H54 (cell line): ENCODE measurements around the gene GPC5.
"Not testable (repeated sequence)": the region's sequence is repeated elsewhere in the genome, so short reads cannot be mapped to it uniquely, and the experiment has no call there.

ENCODE experiments used
- DNase-seq: peaks from one replicate; pipeline ENCODE4 v3.0.0; 2011; ENCODE audit warnings: low spot score, mixed read lengths; ENCODE audit not compliant: insufficient read length
- FAIRE-seq: peaks from 3 replicates; lab custom pipeline; 2011; peaks lifted over from hg19 to GRCh38; lab: Jason Lieb, UNC
- POLR2A ChIP-seq: IDR thresholded peaks from 2 replicates; pipeline ENCODE4 v1.6.1; 2011; ENCODE audit warnings: low read depth, mild to moderate bottlenecking, low read length

GPC5 gene

GRCh38 chr13:92494915-92495314 lies 1096.5 kb downstream of the GPC5 start:
- no peak for TF ChIP-seq POLR2A
- no peak for FAIRE-seq
- no peak for DNase-seq

DNA sequence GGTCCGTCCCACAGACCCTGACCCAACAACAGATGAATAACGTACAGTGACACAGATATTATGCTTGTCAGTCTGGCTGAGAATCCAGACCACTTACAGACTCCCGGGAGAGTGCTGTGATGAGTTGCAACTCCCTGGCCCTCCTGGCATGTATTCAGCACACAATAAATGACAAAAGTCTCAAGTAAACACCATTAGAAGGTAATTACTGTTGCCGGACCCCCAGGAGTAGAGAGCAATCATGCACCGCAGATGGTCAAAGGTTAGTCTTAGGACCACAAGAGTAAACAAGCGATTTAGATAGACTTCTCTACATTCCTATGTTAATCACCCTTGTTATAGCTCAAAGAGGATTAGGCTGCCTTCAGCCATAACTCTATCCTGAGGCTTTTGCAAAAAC lies 1101.8 kb downstream of the GPC5 start:
- FAIRE-seq (no peak), DNase-seq (no peak)
- TF ChIP-seq POLR2A, result no peak

DNA sequence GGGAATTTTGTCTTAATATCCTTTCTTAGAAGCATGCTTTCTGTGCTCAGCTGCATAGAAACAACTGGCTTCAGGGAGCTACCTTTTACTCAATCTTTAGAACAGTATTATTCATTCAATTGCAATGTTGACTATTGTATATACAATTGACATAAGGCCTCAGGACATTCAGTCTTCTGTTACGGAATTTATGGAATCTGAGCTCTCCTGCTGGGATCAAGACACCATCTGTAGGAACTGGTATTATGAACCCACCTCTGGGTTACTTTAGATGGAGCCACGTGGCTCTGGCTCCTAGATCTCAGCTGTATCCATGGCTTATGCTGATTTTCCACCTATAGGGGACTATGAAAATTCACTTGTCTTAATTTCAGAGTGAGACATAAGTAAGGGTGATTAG lies 1112.0 kb downstream of the GPC5 start:
- no peak for TF ChIP-seq POLR2A

DNA sequence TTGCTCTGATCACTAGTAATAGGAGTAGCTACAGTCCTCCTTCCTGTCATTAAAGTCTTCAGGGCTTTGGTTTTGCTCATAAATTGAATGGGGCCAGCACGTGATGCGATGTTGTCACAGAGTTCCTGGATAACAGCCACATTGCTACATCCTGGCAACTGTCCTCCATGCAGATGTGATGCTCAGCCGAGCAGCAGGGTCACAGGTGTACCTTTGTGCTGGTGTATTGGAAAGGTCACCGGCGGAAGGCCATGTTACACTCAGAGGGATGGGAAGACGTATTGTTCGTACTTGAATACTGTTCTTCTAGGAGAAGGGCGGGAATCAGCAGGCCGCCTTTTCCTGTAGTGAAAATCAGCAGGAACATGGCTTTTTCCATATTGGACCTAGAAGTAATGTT lies 1114.4 kb downstream of the GPC5 start:
- DNase-seq, result no peak
- FAIRE-seq, result no peak
- TF ChIP-seq POLR2A, result no peak

More for the DNA sequence above, 1112.0 kb downstream of the GPC5 start:
- DNase-seq, result no peak
- FAIRE-seq, result peak; percentile 79

- FAIRE-seq, result no peak
- no peak for DNase-seq
- TF ChIP-seq POLR2A, result no peak
These were observed 1115.3 kb downstream of the GPC5 start for GRCh38 chr13:92513672-92514071.

- FAIRE-seq, result no peak
- no peak for TF ChIP-seq POLR2A
- DNase-seq, result no peak
These were observed 1116.2 kb downstream of the GPC5 start for GRCh38 chr13:92514420-92515125.

DNA sequence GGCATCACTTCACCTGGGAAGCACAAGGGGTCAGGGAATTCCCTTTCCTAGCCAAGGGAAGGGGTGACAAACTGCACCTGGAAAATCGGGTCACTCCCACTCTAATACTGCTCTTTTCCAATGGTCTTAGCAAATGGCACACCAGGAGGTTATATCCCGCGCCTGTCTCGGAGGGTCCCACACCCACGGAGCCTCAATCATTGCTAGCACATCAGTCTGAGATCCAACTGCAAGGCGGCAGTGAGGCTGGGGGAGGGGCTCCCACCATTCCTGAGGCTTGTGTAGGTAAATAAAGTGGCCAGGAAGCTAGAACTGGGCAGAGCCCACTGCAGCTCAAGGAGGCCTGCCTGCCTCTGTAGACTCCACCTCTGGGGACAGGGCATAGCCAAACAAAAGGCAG lies 1118.5 kb downstream of the GPC5 start:
- DNase-seq, FAIRE-seq: not testable (repeated sequence)

GRCh38 chr13:92518622-92519021 lies 1120.2 kb downstream of the GPC5 start:
- DNase-seq, FAIRE-seq: not testable (repeated sequence)

- DNase-seq, result no peak
- no peak for FAIRE-seq
- no peak for TF ChIP-seq POLR2A
These were observed 1131.9 kb downstream of the GPC5 start for GRCh38 chr13:92530364-92530763.

DNA sequence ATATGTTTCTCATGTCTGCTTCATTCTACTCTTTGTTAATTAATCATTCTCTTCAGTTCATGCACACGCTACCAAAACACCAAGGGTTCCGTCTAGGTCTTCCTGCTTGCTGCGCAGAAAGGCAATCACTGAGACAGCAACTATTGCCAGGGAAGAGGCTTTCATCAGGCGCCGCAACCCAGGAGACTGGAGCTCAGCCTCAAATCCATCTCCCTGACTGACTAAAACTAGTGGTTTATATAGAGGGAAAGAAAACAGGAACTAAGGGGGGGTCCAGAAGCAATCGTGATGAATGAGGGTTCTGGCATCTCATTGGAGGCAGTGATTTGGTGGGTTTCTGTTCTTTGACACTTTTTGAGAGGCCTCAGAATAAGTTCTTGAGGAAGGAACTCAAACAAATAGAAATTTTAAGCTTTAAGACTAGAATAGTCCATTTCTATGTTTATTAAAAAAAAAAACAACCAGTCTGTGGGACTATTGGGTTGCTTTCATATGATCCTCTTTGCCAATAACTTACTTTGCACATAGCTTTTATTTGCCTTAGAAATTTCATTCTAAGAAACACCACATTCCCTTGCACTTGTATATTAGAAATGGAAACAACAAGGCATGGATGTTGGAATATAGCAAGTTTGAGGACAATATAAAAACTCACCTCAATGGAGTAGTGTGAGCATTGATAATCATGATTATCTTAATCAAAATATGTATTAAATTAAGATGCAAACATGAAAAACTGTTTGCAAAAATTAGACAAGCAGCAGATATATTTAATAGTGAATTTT lies 1137.0 kb downstream of the GPC5 start:
- no peak for DNase-seq
- no peak for FAIRE-seq
- TF ChIP-seq POLR2A, result no peak

DNA sequence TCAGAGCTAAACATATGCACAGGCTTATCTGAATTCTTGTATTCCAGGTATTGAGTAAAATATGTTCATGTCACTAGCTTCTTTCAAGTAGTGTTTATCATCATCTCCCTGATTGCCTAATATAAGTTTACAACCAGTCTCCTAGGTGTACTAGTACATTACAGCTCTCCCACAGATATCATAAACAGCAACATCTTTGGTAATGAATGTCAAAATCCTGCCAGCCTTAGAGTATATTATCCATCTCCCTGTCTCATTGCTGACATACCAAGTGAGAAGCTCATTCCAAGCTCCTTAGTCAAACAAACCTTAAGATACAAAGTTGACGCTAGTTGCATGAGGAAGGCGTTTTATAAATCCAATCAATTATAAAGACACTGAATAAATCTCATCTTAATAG lies 1139.0 kb downstream of the GPC5 start:
- FAIRE-seq, result peak; percentile 43
- no peak for TF ChIP-seq POLR2A
- DNase-seq, result no peak

- DNase-seq, result no peak
- no peak for TF ChIP-seq POLR2A
- no peak for FAIRE-seq
These were observed 1139.7 kb downstream of the GPC5 start for GRCh38 chr13:92538164-92538563.

DNA sequence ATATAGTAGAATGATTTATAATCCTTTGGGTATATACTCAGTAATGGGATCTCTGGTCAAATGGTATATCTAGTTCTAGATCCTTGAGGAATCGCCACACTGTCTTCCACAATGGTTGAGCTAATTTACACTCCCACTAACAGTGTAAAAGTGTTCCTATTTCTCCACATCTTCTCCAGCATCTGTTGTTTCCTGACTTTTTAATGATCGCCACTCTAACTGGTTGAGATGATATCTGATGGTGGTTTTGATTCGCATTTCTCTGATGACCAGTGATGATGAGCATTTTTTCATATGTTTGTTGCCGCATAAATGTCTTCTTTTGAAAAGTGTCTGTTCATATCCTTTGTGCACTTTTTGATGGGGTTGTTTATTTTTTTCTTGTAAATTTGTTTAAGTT lies 1140.7 kb downstream of the GPC5 start:
- FAIRE-seq, DNase-seq: not testable (repeated sequence)

- FAIRE-seq (peak; percentile 71), DNase-seq (no peak)
- no peak for TF ChIP-seq POLR2A
These were observed 1148.8 kb downstream of the GPC5 start for GRCh38 chr13:92547266-92547665.

DNA sequence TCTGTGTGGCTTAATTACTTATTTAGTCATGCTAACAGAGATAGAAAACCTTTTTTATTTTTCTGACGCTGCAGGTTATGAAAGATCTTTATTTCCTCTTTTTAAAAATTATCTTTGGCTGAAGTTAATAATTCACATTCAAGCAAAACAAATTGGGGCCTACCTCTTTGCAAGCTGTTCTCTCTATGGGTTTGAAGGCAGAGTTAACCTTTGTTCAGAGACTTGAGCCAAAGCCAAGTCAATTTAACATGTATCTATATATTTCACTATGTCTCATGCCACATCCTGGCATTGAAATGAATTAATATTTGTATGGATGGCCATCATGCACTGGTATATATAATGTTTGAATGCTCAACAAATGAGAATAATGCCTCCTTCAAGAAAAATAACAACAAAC lies 1150.9 kb downstream of the GPC5 start:
- FAIRE-seq (no peak), DNase-seq (no peak)
- no peak for TF ChIP-seq POLR2A
